SK-N-SH (cell line): ENCODE results near the gene GPATCH1.

Source experiments
- RFX5 ChIP-seq: IDR thresholded peaks from 2 replicates; pipeline ENCODE4 v1.6.1; 2012; ENCODE audit warnings: mild to moderate bottlenecking, improper control_type of control experiment, low read length
- USF2 ChIP-seq: fragments of 150-350 bp; IDR thresholded peaks from 2 replicates; pipeline ENCODE4 v1.6.1; 2017; ENCODE audit warnings: antibody characterized with exemption, low read length, low read depth, borderline replicate concordance

GRCh38 chr19:33152176-33152575 lies 71.2 kb downstream of the GPATCH1 start:
- no peak for TF ChIP-seq USF2
- TF ChIP-seq RFX5: no peak
